HEK293 (cell line): Measurements from ENCODE around the gene MGAT1.
"Not testable (repeated sequence)": the region's sequence is repeated elsewhere in the genome, so short reads cannot be mapped to it uniquely, and the experiment has no call there.

Source experiments
- CTCF ChIA-PET: fragments of 350-600 bp; formaldehyde crosslinking; extraction: SDS; loops from one replicate; lab custom pipeline; 2021; ENCODE audit warnings: antibody characterized with exemption; lab: Yijun Ruan, JAX
- POLR2A ChIA-PET: fragments of 300-600 bp; formaldehyde crosslinking; extraction: SDS; loops from one replicate; lab custom pipeline; 2020; ENCODE audit warnings: antibody characterized with exemption, inconsistent platforms; lab: Yijun Ruan, JAX
- H3K27ac ChIP-seq: fragments of 200-500 bp; sonication (Bioruptor generic); 2 replicates; pipeline ENCODE4 v1.5.1; 2014; ENCODE audit warnings: low read depth, low read length, control low read depth, inconsistent platforms; ENCODE audit errors: extremely low read depth
- H3K36me3 ChIP-seq, 2 experiments: fragments of 200-500 bp in 1 of 2; sonication (Bioruptor generic) in 1 of 2; 1 replicate in 1 of 2; 2 replicates in 1 of 2; pipeline ENCODE4 v1.5.1; 2014 to 2017; ENCODE audit warnings: inconsistent platforms in 2 of 2, low read length in 2 of 2; ENCODE audit not compliant: control insufficient read depth in 2 of 2, insufficient read depth in 1 of 2
- H3K4me1 ChIP-seq: fragments of 200-500 bp; sonication (Bioruptor generic); 2 replicates; pipeline ENCODE4 v1.5.1; 2014; ENCODE audit warnings: mild to moderate bottlenecking, low read length, inconsistent platforms; ENCODE audit not compliant: control insufficient read depth, insufficient read depth
- H3K4me3 ChIP-seq: 2 replicates; pipeline ENCODE4 v1.5.1; 2011; ENCODE audit warnings: low read depth, mild to moderate bottlenecking, control low read depth, low read length, moderate library complexity
- H3K9me3 ChIP-seq: fragments of 200-500 bp; sonication (Bioruptor generic); 2 replicates; pipeline ENCODE4 v1.5.1; 2014; ENCODE audit warnings: low read depth, low read length, inconsistent platforms; ENCODE audit not compliant: control insufficient read depth, insufficient read depth
- KLF8 ChIP-seq: fragments of 450-650 bp; formaldehyde crosslinking; IDR thresholded peaks from 2 replicates; pipeline ENCODE4 v1.5.1; 2016; ENCODE audit warnings: missing biosample characterization, missing genetic modification characterization
- OVOL3 ChIP-seq: fragments of 450-650 bp; formaldehyde crosslinking; IDR thresholded peaks from 2 replicates; pipeline ENCODE4 v1.5.1; 2016; ENCODE audit warnings: missing biosample characterization, missing genetic modification characterization
- SETDB1 ChIP-seq: IDR thresholded peaks from one replicate; pipeline ENCODE4 v1.6.1; 2017; ENCODE audit warnings: mild to moderate bottlenecking, low read length, moderate library complexity, mixed read lengths; ENCODE audit not compliant: insufficient read length
- ZBTB7A ChIP-seq: fragments of 450-650 bp; formaldehyde crosslinking; IDR thresholded peaks from 2 replicates; pipeline ENCODE4 v1.5.1; 2016; ENCODE audit warnings: low read depth, missing biosample characterization, missing genetic modification characterization
- ZFHX2 ChIP-seq: fragments of 450-650 bp; formaldehyde crosslinking; conservative IDR thresholded peaks from 2 replicates; pipeline ENCODE4 v1.5.1; 2016; ENCODE audit warnings: missing biosample characterization, missing genetic modification characterization
- ZFP3 ChIP-seq: fragments of 450-650 bp; formaldehyde crosslinking; IDR thresholded peaks from 2 replicates; pipeline ENCODE4 v1.5.1; 2016; ENCODE audit warnings: low read depth, missing biosample characterization, missing genetic modification characterization
- ZFP37 ChIP-seq: fragments of 450-650 bp; formaldehyde crosslinking; IDR thresholded peaks from 2 replicates; pipeline ENCODE4 v1.5.1; 2016; ENCODE audit warnings: missing biosample characterization, missing genetic modification characterization
- ZNF140 ChIP-seq: fragments of 450-650 bp; formaldehyde crosslinking; IDR thresholded peaks from 2 replicates; pipeline ENCODE4 v1.5.1; 2016; ENCODE audit warnings: missing biosample characterization, missing genetic modification characterization
- ZNF174 ChIP-seq: fragments of 450-650 bp; formaldehyde crosslinking; IDR thresholded peaks from 2 replicates; pipeline ENCODE4 v1.5.0; 2017; ENCODE audit warnings: missing biosample characterization, mild to moderate bottlenecking, missing genetic modification characterization
- ZNF266 ChIP-seq: fragments of 450-650 bp; formaldehyde crosslinking; IDR thresholded peaks from 2 replicates; pipeline ENCODE4 v1.5.1; 2016; ENCODE audit warnings: missing biosample characterization, missing genetic modification characterization, low read depth
- ZNF362 ChIP-seq: fragments of 450-650 bp; formaldehyde crosslinking; IDR thresholded peaks from 2 replicates; pipeline ENCODE4 v1.5.1; 2016; ENCODE audit warnings: missing biosample characterization, missing genetic modification characterization
- ZNF521 ChIP-seq: fragments of 450-650 bp; formaldehyde crosslinking; IDR thresholded peaks from 2 replicates; pipeline ENCODE4 v1.5.1; 2017; ENCODE audit warnings: missing biosample characterization, mild to moderate bottlenecking, missing genetic modification characterization
- ZNF529 ChIP-seq: fragments of 450-650 bp; formaldehyde crosslinking; IDR thresholded peaks from 2 replicates; pipeline ENCODE4 v1.5.1; 2017; ENCODE audit warnings: missing genetic modification characterization, missing biosample characterization; ENCODE audit not compliant: insufficient replicate concordance
- ZNF560 ChIP-seq: fragments of 450-650 bp; formaldehyde crosslinking; IDR thresholded peaks from 2 replicates; pipeline ENCODE4 v1.5.1; 2017; ENCODE audit warnings: missing biosample characterization, missing genetic modification characterization, borderline replicate concordance
- ZNF776 ChIP-seq: fragments of 450-650 bp; formaldehyde crosslinking; IDR thresholded peaks from 2 replicates; pipeline ENCODE4 v1.5.0; 2017; ENCODE audit warnings: missing biosample characterization, missing genetic modification characterization, borderline replicate concordance
- ZSCAN16 ChIP-seq: fragments of 450-650 bp; formaldehyde crosslinking; IDR thresholded peaks from 2 replicates; pipeline ENCODE4 v1.5.1; 2016; ENCODE audit warnings: missing biosample characterization, missing genetic modification characterization
- TF ChIP-seq, protein P1 (sequence below): fragments of 450-650 bp; formaldehyde crosslinking; IDR thresholded peaks from 2 replicates; pipeline ENCODE4 v1.5.1; 2017; ENCODE audit warnings: missing biosample characterization, missing genetic modification characterization
- TF ChIP-seq, protein P2 (sequence below): IDR thresholded peaks from 2 replicates; pipeline ENCODE4 v1.6.1; 2011; ENCODE audit warnings: mild to moderate bottlenecking, low read depth, low read length, borderline replicate concordance

Gene MGAT1

DNA sequence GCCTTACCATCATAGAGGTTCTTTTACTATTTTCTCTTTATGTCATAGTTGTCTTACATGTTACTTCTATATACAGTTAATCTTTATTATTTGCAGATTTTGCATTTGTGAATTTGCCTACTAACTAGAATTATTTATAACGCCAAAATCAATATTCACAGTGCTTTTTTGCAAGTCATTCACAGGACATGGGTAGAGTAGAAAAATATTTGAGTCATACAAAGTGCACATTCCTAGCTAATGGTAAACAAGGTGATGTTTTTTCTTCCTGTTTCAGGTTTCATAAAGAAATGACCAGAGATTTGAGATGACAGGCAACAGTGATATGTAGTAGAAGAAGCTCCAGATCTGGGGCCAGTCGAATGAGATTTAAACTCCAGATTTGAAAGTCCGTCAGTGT, 32.8 kb downstream of the MGAT1 start (continued):
- TF ChIP-seq ZNF174 (tag by site-specific recombination) (no peak), ZBTB7A (no peak), ZFP3 (tag by site-specific recombination) (no peak)
- TF ChIP-seq, all 188 proteins: peak for 0

- TF ChIP-seq ZNF521 (tag by site-specific recombination) (no peak), SETDB1 (peak; percentile 95)
- TF ChIP-seq, all 188 proteins: peak for 1
- Histone ChIP-seq H3K36me3 (no peaks in the 10 kb centered on the region), H3K9me3 (no peaks in the 10 kb centered on the region), H3K4me3 (no peak overlapping the region), H3K4me1 (no peaks in the 10 kb centered on the region), H3K27ac (no peak overlapping the region)
- ChIA-PET CTCF (no interaction called here), POLR2A (no interaction called here)
These were observed 47.0 kb downstream of the MGAT1 start for GRCh38 chr5:180755601-180756000.

GRCh38 chr5:180744253-180744652, 58.4 kb downstream of the MGAT1 start:
- Histone ChIP-seq H3K4me3 (no peak overlapping the region), H3K36me3 (no peaks in the 10 kb centered on the region), H3K4me1 (no peaks in the 10 kb centered on the region), H3K27ac (no peak overlapping the region), H3K9me3 (no peaks in the 10 kb centered on the region)
- TF ChIP-seq ZNF560 (tag by site-specific recombination): no peak
- peak; percentile 81 for TF ChIP-seq ZNF266 (tag by site-specific recombination)
- no peak for TF ChIP-seq KLF8
- CTCF ChIA-PET: no interaction called here
- POLR2A ChIA-PET: no interaction called here

DNA sequence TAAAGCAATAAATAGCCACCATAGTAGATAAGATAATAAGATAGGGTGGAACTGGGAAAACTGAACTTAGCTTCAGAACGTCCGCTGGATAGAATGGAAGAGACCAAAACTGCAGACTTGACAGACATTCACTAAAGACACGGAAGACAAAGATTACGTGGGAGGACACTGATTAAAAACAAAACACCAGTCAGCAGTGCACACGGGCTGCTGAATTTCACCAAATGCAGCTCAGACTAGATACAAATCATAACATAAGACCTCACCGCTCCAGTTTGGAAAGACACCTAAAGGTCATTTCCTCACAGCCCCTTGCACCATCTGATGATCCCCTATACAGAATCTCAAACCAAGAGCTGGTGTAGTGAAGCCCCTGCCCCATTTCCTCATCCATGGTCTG, 59.9 kb downstream of the MGAT1 start:
- TF ChIP-seq ZBTB7A (no peak), ZSCAN16 (no peak), ZFP37 (no peak), OVOL3 (no peak), KLF8 (no peak), ZNF776 (tag by site-specific recombination) (no peak), ZNF521 (tag by site-specific recombination) (no peak), ZNF529 (tag by site-specific recombination) (no peak), ZNF362 (tag by site-specific recombination) (no peak), ZFHX2 (tag by site-specific recombination) (no peak), ZNF140 (no peak)
- TF ChIP-seq, protein P1, sequence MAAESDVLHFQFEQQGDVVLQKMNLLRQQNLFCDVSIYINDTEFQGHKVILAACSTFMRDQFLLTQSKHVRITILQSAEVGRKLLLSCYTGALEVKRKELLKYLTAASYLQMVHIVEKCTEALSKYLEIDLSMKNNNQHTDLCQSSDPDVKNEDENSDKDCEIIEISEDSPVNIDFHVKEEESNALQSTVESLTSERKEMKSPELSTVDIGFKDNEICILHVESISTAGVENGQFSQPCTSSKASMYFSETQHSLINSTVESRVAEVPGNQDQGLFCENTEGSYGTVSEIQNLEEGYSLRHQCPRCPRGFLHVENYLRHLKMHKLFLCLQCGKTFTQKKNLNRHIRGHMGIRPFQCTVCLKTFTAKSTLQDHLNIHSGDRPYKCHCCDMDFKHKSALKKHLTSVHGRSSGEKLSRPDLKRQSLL (tag by site-specific recombination): no peak
- TF ChIP-seq, protein P2, sequence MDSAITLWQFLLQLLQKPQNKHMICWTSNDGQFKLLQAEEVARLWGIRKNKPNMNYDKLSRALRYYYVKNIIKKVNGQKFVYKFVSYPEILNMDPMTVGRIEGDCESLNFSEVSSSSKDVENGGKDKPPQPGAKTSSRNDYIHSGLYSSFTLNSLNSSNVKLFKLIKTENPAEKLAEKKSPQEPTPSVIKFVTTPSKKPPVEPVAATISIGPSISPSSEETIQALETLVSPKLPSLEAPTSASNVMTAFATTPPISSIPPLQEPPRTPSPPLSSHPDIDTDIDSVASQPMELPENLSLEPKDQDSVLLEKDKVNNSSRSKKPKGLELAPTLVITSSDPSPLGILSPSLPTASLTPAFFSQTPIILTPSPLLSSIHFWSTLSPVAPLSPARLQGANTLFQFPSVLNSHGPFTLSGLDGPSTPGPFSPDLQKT: no peak
- H3K4me3 ChIP-seq: no peak overlapping the region
- H3K27ac ChIP-seq: no peak overlapping the region
- H3K36me3 ChIP-seq: no peaks in the 10 kb centered on the region
- H3K4me1 ChIP-seq: no peaks in the 10 kb centered on the region
- H3K9me3 ChIP-seq: no peaks in the 10 kb centered on the region
- ChIA-PET POLR2A (no interaction called here), CTCF (no interaction called here)

DNA sequence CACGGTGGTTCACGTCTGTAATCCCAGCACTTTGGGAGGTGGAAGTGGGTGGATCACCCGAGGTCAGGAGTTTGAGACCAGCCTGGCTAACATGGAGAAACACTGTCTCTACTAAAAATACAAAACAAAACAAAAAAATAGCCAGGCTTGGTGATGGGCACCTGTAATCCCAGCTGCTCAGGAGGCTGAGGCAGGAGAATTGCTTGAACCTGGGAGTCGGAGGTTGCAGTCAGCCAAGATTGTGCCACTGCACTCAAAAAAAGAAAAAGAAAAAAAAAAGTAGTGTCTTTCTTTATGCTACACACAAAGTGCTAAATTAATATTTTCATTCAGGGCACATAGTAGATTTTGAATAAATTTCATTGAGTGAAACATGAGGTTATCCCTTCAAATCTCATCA, 61.7 kb downstream of the MGAT1 start:
- H3K4me1 ChIP-seq, POLR2A ChIA-PET, H3K4me3 ChIP-seq, H3K36me3 ChIP-seq, H3K27ac ChIP-seq, H3K9me3 ChIP-seq, CTCF ChIA-PET: not testable (repeated sequence)
